NCI-H1930 (cell line): ENCODE results near the gene DDC.
"Not testable (repeated sequence)": the region's sequence is repeated elsewhere in the genome, so short reads cannot be mapped to it uniquely, and the experiment has no call there.

Source experiments
- DNase-seq, 2 experiments: peaks; one replicate each; lab custom pipeline; 2025; lab: John Stamatoyannopoulos, UW

DDC gene

GRCh38 chr7:50480797-50481196 lies 84.4 kb downstream of the DDC start:
- DNase-seq = no peak

DNA sequence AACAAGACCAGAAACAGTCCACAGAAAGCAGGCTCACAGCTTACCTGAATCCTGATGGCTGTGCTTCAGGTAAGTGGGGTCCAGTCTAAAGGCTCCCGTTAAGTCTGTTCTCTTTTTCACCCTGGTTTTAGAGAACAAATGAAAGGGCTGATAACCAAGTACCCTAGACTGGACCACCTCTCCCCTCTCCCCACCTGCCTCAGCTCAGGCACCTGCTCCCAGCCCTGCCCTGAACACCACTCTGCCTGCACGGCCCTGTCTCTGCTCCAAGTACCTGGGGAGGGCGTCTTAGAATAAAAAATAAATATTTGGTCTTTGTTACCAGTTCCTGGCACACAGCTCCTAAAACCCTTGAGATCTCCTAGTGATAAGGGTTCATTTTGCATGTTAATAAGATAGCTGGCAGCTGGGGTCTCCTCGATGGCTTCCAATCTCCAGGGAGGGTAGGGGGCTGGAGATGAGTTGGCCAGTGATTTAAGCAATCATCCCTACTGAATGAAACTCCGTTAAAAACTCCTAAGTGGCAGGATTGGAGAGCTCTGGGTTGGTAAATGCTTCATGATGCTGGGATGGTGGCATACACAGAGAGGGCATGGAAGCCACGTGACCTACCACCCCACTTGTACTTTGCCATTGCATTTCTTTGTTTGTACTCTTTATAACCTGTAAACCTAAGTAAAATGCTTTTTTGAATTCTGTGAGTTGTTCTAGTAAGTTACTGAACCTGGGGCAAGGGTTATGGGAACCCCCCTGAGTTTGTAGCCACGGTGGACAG lies 85.3 kb downstream of the DDC start:
- DNase-seq = no peak

DNA sequence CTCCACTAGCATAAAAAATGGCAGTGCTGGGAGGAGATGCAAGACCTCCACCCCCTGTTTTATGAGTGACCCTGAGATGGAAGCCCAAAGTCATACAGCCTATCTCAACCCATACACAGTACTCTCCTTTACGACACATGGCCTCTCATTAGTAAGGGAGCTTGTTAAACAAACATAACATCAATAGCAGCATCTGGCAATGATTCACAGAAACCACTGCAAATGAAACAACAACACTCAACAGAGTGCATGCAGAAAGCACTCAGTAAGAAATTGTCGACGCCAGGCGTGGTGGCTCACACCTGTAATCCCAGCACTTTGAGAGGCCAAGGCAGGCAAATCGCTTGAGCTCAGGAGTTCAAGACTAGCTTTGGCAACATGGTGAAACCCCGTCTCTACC lies 87.6 kb downstream of the DDC start:
- DNase-seq = no peak

GRCh38 chr7:50476953-50477625 lies 88.1 kb downstream of the DDC start:
- no peak for DNase-seq

DNA sequence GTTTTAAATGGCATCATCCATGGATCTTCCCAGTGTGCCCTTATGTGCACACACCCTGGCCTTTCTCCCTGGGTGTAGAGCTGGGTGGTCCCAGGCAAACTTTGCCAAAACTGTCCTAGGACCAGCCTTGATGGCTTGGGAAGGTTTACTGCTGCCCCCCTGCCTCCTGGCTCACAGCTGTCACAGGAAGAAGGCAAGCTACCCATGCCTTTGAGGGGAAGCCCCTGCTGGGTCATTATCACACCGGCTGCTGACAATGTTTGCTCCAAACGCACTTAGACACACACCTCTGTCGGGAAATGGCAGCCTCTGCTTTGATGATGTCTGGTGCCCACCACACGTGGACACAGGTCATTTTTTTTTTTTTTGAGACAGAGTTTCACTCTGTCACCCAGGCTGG lies 89.9 kb downstream of the DDC start:
- DNase-seq = no peak

- DNase-seq = no peak
Observed at GRCh38 chr7:50474382-50475160, 90.6 kb downstream of the DDC start.

- no peak for DNase-seq
Observed at GRCh38 chr7:50473531-50473930, 91.7 kb downstream of the DDC start.

DNA sequence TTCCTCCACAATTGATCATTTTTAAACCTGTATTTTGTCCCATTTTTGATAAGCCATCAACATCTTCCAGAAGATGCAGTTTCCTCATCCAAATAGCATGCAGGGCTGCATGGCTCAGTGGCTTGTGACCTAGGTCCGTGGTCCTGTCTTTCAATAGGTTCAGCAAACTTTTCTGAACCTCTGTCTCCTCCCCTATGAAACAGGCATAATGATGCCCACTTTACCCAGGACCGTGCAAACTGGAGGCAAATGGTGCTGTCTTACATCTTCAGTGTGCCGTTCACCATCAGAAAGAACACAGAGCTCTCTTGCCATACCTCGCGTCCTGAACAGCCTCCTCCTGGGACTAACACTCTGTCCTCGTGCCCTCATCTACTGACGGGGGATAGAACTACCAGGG lies 92.8 kb downstream of the DDC start:
- DNase-seq = no peak

GRCh38 chr7:50471970-50472369 lies 93.2 kb downstream of the DDC start:
- DNase-seq = no peak

DNA sequence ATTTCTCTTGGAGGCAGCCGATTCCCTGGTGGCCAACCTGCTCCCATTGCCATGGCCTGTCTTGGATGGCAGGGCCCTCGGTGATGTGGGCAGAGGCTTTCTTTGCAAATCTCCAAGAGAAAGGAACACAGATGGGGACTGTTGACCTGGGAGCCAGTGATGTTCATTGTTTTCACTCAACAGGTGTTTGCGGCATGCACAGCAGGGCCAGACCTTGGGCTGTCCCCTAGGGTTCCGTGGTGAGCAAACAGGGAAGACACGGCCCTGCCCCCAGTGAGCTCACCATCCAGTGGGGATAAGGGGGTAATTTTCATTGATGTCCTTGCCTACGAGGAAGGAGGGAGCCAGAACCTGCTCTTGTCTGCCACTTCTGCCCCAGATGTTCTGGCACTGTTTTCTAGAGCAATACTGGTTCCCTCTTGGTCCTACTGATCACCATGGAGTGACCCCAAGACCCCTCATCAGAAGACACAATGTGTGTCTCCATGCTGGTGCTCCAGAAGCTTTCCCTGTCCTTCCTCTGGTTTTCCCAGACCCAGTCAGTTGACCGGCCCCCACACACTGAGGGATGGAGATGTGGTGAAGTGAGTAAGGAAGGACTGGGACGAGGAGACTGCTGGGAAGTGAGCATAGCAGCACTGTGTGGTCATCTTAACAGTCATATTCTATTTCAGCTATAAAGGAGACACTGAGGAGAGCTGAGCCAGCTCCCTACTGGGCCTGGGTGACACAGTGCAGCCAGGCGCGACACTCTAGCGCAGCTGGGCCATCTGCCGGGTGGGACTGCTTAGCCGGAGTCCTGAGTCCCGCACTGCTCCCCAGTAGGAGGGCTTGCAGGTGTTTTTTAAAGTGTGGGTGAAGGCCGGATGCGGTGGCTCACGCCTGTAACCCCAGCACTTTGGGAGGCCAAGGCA lies 94.7 kb downstream of the DDC start:
- DNase-seq = no peak

DNA sequence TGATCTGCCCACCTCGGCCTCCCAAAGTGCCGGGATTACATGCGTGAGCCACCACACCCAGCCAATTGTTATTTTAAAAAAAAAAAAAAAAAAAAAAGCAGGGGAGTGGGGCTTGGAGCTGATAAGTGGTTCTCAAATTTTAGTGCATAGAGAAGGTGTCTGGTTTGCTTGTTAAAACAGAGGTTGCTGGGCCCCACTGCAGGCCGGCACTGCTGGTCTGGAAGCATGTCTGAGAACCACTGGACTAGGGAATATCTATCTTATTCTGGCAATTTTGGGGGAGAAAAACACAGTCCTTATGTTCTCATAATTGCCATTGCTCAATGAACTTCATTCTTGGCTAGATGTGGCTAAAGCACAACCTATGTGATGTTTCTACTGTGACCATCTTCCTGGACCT lies 96.0 kb downstream of the DDC start:
- DNase-seq = no peak

- peak in 1 of 2 experiments; percentile 14 for DNase-seq
Observed at GRCh38 chr7:50467817-50468610, 97.2 kb downstream of the DDC start.

DNA sequence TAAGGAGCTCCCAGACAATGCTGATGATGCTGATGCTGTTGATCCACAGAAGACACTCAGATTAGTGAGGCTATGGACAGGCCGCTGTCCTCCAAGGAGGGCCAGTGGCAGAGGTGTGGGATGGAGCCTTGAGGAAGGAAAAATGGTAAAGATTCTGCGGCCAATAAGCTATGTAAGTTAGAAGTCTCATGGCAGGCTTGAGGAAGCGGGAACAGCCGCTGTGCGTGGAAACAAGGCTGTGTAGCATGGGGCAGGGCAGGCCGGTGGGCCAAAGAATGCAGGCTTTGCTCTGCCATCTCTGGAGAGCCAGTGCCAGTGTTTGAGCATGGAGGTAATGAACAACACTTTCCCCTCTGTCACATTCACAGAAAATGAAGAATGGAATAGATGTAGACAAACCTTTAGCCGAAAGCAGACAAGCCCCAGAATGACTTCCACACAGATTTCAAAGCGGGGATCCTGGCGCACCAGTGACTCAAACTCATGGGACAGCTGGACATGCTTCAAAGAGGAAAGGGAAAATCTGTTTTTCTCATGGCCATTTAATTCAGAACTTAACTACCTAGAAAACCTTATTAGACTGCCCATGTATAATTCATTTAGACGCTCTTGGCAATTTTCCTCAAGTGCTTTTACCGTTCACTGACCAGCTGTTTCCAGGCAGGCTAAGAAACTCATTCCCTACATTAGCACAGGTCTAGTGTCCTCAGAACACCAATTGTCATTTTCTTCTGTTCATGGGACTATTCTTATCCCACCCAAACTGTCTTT lies 98.2 kb downstream of the DDC start:
- no peak for DNase-seq

- DNase-seq = no peak
Observed at GRCh38 chr7:50463035-50463434, 102.2 kb downstream of the DDC start.

GRCh38 chr7:50462361-50462760 lies 102.8 kb downstream of the DDC start:
- no peak for DNase-seq

GRCh38 chr7:50461695-50462094 lies 103.5 kb downstream of the DDC start:
- DNase-seq = no peak

DNA sequence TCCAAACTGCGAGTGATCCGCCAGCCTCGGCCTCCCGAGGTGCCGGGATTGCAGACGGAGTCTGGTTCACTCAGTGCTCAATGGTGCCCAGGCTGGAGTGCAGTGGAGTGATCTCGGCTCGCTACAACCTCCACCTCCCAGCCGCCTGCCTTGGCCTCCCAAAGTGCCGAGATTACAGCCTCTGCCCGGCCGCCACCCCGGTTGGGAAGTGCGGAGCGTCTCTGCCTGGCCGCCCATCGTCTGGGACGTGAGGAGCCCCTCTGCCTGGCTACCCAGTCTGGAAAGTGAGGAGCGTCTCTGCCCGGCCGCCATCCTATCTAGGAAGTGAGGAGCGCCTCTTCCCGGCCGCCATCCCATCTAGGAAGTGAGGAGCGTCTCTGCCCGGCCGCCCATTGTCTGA lies 106.0 kb downstream of the DDC start:
- not testable (repeated sequence) for DNase-seq

DNA sequence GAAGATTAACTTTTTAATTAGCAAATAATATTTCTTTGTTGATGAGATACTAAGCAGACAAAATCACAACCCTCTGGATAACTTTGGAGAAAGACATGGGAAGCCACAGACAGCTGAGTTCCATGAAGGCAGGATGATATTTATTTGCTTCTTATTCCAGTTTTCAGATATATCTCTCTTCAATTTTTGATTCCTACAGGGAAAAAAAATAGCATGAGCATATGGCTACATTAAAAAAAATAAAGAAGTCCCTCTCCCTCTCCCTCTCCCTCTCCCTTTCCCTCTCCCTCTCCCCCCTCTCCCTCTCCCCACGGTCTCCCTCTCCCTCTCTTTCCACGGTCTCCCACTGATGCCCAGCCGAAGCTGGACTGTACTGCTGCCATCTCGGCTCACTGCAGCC lies 106.6 kb downstream of the DDC start:
- DNase-seq = not testable (repeated sequence)

- no peak for DNase-seq
Observed at GRCh38 chr7:50456371-50457123, 108.7 kb downstream of the DDC start.
